HFFc6 (cell line): ENCODE results near the gene POLN. TPM values are rescaled to one million over a fixed set of nuclear protein-coding genes. Genes with fewer than 3 reads are reported as not detected.

Experiments
- DNase-seq: peaks from one replicate; pipeline ENCODE4 v3.0.0-alpha.2; 2018
- H3K27ac Mint-ChIP-seq: 2 replicates; pipeline ENCODE4 v1.8.0; 2020; ENCODE audit warnings: mild to moderate bottlenecking, mixed read lengths
- H3K27me3 Mint-ChIP-seq: 2 replicates; pipeline ENCODE4 v1.8.0; 2021; ENCODE audit warnings: mild to moderate bottlenecking, moderate library complexity, mixed read lengths; ENCODE audit not compliant: insufficient read depth
- H3K36me3 Mint-ChIP-seq: 2 replicates; pipeline ENCODE4 v1.8.0; 2021; ENCODE audit warnings: low read depth, mixed read lengths
- H3K4me1 Mint-ChIP-seq: 2 replicates; pipeline ENCODE4 v1.8.0; 2020; ENCODE audit warnings: low read depth, mixed read lengths
- H3K4me3 Mint-ChIP-seq: 2 replicates; pipeline ENCODE4 v1.8.0; 2020; ENCODE audit warnings: mild to moderate bottlenecking, moderate library complexity, mixed read lengths
- H3K9me3 Mint-ChIP-seq: 2 replicates; pipeline ENCODE4 v1.8.0; 2020; ENCODE audit warnings: mild to moderate bottlenecking, mixed read lengths
- total RNA-seq, 6 experiments: library from RNA; stranded (reverse); fragmentation: NEBNext Ultra II Directional; extraction: Animal tissue kit (Norgen Biotek cat#: 25700); gene quantifications; 2 replicates in 1 of 6; 3 replicates in 5 of 6; pipeline ENCODE4 v1.2.3, GENCODE V29; 2021
- TF ChIP-seq, protein P1 (sequence below): fragments of 200-600 bp; sonication (generic); IDR thresholded peaks from 2 replicates; pipeline ENCODE4 v1.5.0; 2021; ENCODE audit warnings: antibody characterized with exemption, mild to moderate bottlenecking

POLN gene
- total RNA-seq, 6 experiments from 2014 or later = 1.5 to 3.4 (median 2.2) TPM

DNA sequence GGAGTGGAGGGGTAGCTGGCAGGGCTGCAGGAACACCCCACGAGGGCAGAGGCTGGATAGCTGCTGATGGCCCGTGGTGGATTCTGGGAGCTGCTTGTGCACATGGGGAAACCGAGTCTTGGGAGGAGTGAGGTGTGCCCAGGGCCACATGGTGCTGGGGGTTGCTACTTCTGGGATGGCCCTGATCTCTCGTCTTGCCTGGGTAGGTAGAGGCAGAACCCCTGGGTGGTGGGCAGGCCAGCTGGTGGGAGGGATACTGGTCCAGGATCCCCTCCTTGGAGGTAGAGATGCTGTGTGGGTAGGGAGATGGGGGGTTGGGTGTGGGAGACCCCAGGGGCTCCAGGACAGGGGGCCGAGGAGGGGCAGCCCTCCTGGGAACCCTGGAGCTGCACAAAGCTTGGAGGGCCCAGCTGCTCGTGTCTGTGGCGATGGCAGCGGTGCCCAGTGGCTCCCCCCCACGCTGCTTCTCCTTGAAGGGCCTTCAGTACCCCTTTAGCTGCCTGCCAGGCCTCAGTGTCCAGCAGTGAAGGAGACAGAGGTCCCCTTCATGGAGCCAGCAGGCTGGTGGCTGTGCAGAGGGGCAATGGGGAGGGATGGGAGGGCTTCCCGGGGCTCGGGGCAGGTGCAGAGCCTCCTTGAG, 179.6 kb downstream of the POLN start:
- H3K4me3 Mint-ChIP-seq = no peak overlapping the region
- TF ChIP-seq, protein P1, sequence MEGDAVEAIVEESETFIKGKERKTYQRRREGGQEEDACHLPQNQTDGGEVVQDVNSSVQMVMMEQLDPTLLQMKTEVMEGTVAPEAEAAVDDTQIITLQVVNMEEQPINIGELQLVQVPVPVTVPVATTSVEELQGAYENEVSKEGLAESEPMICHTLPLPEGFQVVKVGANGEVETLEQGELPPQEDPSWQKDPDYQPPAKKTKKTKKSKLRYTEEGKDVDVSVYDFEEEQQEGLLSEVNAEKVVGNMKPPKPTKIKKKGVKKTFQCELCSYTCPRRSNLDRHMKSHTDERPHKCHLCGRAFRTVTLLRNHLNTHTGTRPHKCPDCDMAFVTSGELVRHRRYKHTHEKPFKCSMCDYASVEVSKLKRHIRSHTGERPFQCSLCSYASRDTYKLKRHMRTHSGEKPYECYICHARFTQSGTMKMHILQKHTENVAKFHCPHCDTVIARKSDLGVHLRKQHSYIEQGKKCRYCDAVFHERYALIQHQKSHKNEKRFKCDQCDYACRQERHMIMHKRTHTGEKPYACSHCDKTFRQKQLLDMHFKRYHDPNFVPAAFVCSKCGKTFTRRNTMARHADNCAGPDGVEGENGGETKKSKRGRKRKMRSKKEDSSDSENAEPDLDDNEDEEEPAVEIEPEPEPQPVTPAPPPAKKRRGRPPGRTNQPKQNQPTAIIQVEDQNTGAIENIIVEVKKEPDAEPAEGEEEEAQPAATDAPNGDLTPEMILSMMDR = no peak

DNA sequence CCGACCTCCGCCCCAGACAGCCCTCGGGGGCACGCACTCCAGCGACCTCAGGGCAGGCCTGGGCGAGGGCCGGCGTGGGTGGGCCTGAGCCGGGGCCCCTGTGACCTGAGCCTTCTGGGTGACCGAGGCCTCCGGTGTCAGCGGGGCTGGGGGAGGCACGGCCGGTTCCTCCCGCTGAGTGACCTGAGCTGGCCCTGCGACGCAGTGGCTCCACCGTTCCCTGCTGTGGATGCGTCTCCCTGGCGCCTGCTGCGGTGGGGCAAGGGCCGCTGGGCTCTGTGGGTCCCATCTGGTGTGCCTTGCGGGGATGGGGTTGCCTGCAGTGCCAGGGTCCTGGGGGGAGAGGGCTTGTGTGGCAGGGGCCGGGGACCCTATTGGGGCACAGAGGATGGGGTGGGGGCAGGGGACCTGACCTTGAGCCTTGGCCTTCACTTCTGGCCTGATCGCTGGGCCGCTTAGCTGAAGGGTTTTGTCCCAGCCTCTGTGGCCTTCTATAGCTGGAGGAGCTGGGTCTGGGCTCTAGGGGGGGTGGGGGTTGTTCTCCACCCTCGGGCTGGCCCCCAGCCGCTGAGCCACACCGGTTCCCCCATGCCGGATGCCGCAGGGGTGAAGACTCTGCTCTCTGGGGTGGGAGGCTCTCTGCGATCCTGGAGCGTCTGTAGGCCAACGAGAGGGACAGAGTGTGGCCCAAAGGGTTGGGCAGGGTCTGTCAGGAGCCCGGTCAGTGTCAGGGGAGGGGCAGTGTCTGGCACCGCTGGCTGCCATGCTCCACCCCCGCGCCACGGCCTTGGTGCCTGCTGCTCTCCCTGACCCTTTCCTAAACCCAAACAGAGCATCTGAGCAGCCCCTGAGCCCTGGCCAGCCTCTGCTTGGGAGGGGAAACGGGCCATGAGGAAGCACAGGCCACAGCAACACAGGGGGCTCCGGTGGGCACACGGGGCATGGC, 180.5 kb downstream of the POLN start:
- DNase-seq = no peak
- Mint-ChIP-seq H3K27me3 (peaks cover 17% of the 10 kb centered on the region), H3K4me3 (no peak overlapping the region), H3K4me1 (no peaks in the 10 kb centered on the region), H3K27ac (no peak overlapping the region), H3K9me3 (no peaks in the 10 kb centered on the region), H3K36me3 (no peaks in the 10 kb centered on the region)
- TF ChIP-seq, protein P1 = no peak

More for the DNA sequence above, 179.6 kb downstream of the POLN start:
- no peaks in the 10 kb centered on the region for H3K4me1 Mint-ChIP-seq
- DNase-seq = no peak
- no peaks in the 10 kb centered on the region for H3K36me3 Mint-ChIP-seq
- no peaks in the 10 kb centered on the region for H3K9me3 Mint-ChIP-seq
- H3K27me3 Mint-ChIP-seq = peaks cover 9% of the 10 kb centered on the region
- H3K27ac Mint-ChIP-seq = no peak overlapping the region

DNA sequence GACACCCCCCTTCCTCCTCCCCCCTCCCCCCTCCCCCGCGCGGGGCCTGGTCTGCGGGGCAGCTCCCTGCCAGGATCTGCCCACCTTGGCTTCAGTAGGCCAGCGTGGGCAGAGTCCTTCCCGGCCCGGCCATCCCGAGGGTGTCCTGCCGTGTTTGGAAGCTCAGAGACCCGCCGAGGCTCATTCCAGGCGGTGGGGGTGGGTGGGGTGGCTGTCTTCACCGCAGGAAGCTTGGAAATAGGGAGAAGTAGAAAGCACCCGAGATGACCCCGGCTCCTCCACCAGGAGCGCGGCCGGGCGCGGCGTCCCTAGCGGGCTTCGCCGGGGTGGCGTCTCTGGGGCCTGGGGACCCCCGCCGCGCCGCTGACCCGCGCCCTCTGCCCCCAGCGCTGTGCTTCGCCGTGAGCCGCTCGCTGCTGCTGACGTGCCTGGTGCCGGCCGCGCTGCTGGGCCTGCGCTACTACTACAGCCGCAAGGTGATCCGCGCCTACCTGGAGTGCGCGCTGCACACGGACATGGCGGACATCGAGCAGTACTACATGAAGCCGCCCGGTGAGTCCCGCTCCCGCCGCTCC, 181.2 kb downstream of the POLN start:
- TF ChIP-seq, protein P1 = no peak
- no peaks in the 10 kb centered on the region for H3K9me3 Mint-ChIP-seq
- H3K27me3 Mint-ChIP-seq = peaks cover 23% of the 10 kb centered on the region
- H3K27ac Mint-ChIP-seq = no peak overlapping the region
- DNase-seq = no peak
- H3K36me3 Mint-ChIP-seq = no peaks in the 10 kb centered on the region
- H3K4me1 Mint-ChIP-seq = no peaks in the 10 kb centered on the region
- H3K4me3 Mint-ChIP-seq = no peak overlapping the region

DNA sequence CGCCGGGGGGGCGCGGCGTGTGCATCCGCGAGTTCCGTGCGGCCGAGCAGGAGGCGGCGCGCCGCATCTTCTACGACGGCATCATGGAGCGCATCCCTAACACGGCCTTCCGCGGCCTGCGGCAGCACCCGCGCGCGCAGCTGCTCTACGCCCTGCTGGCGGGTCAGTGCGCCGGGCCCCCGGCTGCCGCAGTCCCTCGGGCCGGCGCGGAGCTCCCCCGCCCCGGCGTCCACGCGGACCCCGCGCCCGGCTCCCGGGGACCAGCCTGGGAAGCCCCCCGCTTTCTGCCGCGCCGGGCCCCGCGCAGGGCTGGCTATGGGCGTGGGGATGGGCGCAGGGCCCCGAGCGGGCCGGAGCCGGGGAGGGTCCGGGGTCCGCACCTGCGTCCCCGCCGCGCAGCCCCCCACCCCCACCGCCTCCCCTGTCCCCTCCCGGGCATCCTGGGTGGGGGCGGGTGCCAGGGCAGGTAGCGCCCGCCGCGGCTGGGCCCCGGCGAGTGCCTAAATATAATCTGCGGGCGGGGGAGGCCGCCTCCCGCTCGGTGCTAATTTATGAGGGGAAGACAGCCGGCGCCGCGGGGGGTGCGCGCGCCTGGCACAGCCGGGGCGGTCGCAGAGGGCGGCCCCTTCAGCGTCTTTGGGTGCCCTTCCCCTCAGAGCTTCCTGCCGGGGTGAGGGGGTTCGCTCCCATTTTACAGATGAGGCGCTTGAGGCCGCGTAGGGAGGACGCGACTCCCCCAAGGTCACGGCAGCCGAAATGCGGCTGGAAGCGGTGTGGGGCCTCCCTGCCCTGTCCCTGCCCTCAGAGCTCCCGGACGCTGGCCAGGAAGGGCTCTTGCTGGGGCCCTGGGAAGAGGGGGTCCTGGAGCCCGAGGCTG, 182.0 kb downstream of the POLN start:
- TF ChIP-seq, protein P1 = no peak
- DNase-seq = no peak
- Mint-ChIP-seq H3K4me1 (no peaks in the 10 kb centered on the region), H3K27ac (no peak overlapping the region), H3K27me3 (peaks cover 27% of the 10 kb centered on the region), H3K9me3 (no peaks in the 10 kb centered on the region), H3K4me3 (no peak overlapping the region), H3K36me3 (no peaks in the 10 kb centered on the region)
